HG02852 (cell line): ENCODE results near the gene INIP.
"Not testable (repeated sequence)": the region's sequence is repeated elsewhere in the genome, so short reads cannot be mapped to it uniquely, and the experiment has no call there.

Experiments
- ATAC-seq: cut with Tn5 transposase; IDR thresholded peaks from one replicate; pipeline ENCODE4 v1.9.1; 2021; ENCODE audit warnings: mild to moderate bottlenecking, moderate library complexity; ENCODE audit not compliant: unreplicated experiment

The INIP gene

GRCh38 chr9:112743216-112743836 is 25.4 kb upstream of the INIP start:
- no peak for ATAC-seq

DNA sequence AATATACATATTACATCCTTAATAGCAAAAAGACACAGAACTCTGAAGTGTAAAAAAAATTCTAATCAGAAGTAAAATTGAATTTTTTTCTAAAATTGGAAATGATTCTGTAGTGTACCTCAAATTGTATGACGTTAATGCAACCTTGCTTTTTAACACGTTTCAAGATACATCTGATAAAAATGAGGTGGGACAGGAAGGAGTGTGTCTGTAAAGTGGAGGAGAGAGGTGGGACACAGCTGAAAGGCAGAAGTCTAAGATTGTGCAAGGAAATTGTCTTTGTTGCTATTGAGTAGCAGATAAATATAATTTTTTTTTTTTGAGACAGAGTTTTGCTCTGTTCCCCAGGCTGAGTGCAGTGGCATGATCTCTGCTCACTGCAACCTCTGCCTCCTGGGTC is 17.0 kb upstream of the INIP start:
- ATAC-seq: no peak

DNA sequence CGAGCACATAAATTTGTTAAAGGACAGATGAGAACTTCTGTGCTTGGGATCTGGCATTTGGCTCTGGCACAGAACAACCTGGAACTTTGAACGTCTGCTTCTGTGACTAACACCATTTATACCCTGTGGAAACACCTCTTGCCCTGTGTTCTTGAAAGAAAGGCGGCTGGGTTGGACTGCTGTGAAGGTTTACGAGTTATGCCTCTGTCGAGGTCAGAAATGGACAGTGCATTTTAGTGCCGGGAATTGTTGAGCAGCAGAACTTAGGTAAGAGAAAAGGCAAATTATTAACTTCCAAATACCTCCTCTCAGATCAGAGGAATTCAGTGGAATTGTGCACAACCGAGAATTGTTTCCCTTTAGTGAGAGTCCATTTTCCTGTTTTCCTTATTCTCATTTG is 14.1 kb upstream of the INIP start:
- no peak for ATAC-seq

- no peak for ATAC-seq
These were observed 10.5 kb upstream of the INIP start for GRCh38 chr9:112728401-112728800.

DNA sequence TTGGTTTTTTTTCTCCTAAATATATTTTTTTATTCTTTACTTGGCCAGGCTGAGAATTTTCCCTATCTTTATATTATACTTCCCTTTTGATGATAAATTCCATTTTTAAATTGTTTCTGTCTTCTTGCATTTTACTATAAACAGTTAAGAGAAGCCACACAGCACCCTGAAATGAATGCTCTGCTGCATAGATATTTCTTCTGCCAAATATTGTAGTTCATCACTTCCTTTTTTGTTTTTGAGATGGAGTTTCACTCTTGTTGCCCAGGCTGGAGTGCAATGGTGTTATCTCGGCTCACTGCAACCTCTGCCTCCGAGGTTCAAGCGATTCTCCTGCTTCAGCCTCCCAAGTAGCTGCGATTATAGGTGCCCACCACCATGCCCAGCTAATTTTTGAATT is 8.5 kb upstream of the INIP start:
- ATAC-seq: no peak

DNA sequence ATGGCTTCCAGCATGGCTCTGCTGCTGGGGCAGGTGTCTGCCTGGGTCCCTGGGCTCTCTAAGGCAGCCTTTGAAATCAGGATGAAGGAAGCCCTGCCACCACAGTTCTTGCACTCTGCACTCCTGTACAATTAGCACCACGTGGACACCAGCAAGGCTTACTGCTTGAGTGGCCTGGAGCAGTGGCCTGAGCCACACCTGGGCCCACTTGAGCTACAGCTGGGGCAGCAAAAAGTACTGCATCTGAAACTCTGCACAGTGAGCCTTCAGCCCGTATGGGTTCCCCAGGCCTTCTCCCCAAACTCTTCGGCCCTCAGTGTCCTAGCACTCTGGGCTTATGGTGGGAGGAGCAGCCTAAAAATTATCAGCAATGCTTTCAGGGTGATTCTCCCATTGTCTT is 8.0 kb upstream of the INIP start:
- ATAC-seq: peak; percentile 65

- ATAC-seq: not testable (repeated sequence)
These were observed 4.8 kb upstream of the INIP start for GRCh38 chr9:112722749-112723148.

DNA sequence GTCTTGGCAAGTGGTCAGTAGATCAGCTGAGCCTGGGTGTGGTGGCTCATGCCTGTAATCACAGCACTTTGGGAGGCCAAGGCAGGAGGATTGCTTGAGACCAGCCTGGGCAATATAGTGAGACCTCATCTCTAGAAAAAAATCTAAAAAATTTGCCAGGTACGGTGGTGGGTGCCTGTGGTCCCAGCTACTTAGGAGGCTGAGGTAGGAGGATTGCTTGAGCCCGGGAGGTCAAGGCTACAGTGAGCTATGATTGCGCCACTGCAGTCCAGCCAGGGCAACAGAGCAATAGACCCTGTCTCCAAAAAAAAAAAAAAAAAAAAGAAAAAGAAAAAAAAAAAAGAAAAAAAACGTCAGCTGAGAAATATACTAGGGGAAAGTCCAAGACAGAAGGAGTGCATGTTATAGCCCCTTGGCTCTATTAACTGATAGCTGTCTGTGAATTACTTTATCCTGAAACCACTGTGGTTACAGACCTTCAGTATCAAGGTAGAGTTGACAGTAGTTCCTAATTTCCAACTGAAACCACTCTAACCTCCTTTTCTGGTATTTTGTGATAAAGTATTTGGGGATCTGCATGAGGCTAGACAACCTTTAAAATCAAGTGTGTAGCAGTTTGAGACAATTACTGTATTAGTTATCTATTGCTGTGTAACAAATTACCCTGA is 2.3 kb upstream of the INIP start:
- ATAC-seq: no peak

DNA sequence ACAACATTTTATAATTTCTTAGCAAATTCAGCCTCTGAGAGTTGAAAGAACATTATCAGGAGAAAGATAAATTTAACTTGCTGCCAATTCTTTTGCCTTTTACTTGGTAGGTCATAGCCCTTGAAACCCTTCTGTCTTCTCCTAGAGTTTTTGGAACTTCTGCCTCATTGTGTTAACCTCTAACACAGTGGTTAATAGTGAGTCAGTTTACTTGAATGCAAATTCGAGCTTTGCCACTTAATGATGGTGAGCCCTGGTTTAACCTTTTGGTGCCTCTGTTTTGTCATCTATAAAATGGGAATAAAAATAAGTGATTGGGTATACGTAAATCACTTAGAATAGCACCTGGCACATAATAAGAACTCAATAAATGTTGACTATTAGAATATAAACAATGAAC is 1.8 kb upstream of the INIP start:
- no peak for ATAC-seq

DNA sequence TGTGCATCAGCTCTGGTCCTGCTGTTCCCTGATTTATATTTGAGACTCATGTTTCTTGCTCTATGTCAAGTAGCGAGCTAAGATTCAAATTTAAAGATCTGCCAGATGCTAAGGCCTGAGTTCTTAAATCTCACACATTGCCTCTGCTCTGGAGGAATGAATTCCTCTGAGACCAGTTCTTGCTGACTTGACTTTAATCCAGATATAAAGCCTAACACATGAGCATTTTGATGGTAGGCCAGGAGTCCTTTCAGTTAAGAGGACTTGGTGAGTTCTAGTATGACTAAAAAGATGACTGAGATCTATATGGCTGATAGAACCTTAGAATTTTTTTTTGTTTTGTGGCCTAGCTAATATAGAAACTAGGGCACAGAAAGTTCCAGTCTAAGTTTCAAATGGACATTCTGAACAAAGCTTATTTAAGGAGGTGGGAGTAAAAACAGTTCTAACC is 1.3 kb upstream of the INIP start:
- ATAC-seq: no peak

- ATAC-seq: no peak
These were observed 5.2 kb downstream of the INIP start for GRCh38 chr9:112712678-112713077.

DNA sequence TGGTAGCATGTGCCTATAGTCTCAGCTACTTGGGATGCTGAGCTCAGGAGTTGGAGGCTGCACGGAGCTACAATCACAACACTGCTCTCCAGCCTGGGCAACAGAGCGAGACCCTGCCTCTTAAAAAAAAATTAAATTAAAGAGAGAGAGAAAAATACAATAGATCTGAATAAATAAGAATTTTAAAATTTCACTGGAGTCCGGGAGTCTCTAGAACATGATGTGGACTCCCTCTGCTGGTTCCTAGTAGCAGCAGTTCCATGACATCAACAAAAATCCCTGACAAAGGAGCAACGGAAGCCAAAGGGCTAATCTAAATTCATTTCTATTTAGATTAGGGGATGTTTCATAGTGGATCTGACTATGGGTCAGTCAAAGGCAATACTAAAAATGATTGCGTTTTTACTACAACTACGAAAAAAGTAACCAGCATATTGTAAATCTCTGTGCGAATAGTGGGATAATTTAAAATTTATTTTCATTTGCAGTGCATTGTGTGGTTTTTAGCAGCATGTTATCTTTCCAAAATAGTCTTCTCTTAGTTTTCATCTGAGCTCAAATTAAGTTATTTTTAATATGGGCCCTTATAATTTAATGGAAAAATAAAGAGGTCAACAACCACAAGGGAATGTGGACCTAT is 6.7 kb downstream of the INIP start:
- ATAC-seq: no peak

DNA sequence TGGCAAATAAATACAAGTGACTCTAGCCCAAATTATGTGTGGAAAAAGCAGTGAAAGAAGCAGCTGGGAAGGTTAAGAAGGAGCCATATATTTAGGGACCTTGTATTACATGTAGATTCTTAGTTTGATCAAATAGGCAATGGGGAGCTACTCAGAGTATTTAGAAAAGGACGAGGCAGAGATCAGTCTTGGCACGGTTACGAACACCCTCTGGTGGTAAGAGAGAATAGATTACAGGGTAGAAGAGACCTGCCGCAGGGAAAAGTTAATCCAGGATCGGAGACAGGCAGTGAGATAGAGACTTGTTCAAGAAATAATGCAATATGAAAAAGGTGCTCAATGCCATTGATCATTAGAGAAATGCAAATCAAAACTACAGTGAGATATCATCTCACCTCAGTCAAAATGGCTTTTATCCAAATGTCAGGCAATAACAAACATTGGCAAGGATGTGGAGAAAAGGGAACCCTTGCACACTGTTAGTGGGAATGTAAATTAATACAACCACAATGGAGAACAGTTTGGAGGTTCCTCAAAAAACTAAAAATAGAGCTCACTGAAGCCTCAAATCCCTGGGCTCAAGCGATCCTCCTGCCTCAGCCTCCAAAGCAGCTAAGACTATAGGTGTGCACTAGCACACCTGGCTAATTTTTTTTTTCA is 12.0 kb downstream of the INIP start:
- no peak for ATAC-seq

DNA sequence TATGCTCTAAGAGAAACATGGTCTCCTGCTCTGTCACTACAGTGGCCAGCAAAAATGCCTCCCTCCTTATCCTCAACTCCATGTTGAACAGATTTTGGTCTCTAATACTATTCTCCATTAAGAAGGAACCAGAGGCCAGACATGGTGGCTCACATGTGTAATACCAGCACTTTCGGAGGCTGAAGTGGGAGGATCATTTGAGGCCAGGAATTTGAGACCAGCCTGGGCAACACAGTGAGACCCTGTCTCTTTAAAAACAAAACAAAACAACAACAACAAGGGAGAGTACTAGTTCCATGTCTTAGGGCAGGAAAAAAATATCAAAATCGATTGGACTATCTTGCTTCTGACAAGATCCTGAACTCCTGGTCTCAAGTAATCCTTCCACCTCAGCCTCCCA is 14.6 kb downstream of the INIP start:
- no peak for ATAC-seq

DNA sequence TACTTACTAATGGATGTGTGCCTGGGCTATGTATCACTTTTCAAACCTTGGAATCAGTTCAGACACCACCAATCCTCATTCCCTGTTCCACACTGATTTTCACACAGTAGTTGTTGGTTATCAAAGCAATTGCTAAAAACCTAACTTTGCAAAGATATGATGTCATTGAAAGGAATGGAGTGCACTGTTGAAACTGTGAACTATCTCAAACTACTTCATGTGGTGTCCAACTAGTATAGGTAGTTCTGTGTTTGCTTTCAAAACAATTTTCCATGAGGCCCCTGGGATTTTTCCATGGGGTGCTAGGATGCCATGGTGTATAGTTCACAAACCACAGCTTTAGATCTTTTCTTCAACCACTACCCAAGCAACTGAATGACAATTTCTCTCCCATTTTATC is 17.8 kb downstream of the INIP start:
- ATAC-seq: no peak

DNA sequence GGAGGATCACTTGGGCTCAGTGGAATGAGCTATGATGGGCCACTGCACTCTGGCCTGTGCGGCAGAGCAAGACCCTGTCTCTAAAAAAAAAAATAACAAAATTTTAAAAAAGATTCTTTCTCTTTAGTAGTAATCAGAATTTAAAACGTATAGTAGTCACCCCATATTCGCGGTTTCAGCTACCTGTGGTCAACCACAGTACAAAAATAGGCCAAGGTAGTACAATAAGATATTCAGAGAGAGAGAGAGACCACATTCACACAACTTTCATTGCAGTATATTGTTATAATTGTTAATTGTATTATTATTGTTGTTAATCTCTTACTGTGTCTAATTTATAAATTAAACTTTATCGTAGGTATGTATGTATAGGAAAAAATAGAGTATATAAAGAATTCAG is 18.7 kb downstream of the INIP start:
- peak; percentile 81 for ATAC-seq

DNA sequence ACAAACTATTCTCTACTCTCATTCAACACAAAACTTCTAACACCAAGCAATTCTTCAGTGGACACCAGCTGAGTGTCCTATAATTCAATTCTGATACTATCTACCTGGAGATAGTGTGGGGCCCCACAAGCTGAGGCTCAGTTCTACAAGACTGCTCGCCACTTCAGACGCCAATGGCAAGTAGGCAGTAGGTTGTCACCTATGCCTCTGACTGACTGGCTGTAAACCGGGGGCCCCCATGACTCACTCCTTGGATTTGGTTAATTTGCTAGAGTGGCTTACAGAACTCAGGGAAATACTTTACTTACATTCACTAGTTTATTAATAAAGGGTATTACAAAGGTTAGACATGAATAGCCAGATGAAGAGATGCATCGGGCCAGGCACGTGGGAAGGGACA is 21.5 kb downstream of the INIP start:
- no peak for ATAC-seq

DNA sequence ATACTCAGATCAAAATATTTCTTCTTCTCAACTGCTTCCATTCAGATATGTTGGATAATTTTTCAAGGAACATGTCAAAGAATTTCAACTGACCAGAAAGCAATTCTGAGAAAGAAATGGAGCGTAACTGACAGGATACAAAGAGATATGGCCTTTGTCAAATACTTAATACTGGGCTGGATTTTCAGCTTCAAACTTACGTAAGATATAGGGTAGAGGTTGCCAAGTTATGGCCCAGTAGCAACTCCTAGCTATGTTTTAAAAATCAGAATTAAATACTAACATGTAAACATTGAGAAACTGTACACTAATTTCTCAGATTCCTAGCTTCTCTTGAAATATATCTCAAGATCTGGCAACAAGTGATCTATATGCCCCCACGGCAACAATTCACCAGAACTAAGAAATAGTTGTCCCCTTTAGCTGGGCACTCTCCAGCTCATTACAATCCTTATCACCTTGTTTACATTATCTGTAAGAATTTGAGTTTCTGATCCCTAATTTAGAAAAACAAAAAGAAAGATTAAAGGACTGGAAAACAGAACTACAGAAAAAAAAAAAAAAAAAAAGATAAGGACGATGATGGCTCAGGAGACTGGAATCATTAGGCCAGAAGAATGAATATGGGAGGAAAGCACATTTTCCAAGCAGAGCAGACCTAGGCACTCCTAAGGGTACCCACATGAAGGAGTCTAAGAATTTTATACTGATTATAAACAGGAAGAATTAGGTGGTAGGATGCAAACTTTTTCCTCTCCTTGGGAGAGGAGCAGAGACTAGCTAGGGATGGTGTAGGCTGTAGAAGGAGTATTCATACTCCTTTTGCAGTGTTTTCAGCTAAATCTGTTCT is 23.0 kb downstream of the INIP start:
- no peak for ATAC-seq

DNA sequence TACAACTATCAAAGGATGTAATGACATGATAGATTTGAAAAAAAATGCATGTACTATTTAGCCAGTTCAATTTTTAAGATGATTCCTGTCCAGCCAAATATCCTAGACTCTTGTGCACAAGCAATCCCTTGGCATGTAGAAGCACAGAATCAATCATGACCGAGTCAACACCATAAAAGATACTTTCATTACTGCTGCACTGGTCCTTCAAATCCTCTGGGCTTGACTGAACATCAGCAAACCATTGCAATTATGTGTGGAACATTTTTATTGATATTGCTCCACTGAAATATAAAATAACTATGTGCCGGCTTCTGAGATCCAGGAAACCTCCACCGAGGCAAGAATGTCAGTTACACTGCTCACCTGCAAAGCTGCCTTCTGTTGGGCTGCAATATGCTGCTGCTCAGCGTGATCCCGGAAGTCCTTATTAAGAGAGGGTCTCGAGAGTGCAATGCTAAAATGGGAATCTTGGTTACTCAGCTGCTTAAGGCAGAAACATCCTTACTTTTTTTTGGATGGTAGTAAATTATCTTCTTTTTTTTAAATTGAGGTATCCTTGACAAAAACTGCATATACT is 28.7 kb downstream of the INIP start:
- ATAC-seq: no peak

GRCh38 chr9:112680731-112681402 is 37.0 kb downstream of the INIP start:
- ATAC-seq: no peak
